K562 treated with DMSO at 1 percent for 4 hours (cell line): ENCODE results near the gene BUB3. TPM values are rescaled to one million over a fixed set of nuclear protein-coding genes. Genes with fewer than 3 reads are reported as not detected.

ENCODE experiments used
- total RNA-seq: library from RNA; unstranded; fragments of 300-600 nt; gene quantifications from 2 replicates; pipeline ENCODE4 v1.2.3, GENCODE V29; 2022; ENCODE audit not compliant: insufficient read depth

Gene BUB3
- 119 and 153 TPM in 2 replicates for total RNA-seq

DNA sequence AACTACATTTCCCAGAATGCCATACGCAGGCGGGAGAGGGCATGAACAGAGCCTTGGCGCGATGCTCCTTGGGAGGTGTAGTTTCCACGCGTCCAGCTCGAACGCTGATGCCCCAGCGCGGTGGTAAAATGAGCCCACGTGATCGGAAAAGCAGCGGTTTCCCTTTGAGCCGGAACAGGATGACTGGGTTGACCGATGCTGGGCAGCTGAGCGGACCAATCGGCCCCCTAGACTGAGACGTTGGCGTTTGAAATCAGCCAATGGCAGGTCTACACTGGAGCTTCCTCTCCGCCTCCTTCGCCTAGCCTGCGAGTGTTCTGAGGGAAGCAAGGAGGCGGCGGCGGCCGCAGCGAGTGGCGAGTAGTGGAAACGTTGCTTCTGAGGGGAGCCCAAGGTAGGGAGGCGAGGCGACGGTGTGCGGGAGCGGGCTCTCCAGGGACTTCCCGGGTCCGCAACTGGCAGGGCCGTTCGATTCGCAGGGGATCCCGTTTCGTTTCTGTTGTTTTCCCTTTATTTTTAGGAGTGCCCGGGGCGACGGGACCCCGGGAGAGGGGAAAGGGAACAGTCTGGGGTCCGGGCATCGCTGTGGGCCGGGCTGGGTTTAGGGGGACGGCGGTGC lies at the start of gene BUB3:
Gene BUB3, plus strand, starts transcription at position 311 of the 619 bp plus-strand sequence. CDS start 516 bp downstream, outside the sequence.

GRCh38 chr10:123135415-123136141 lies 18.6 kb upstream of the BUB3 start, which contains the start of gene HMX3:
HMX3 (plus strand) TSS chr10:123135970; CDS start chr10:123136051, 81 bp downstream.

DNA sequence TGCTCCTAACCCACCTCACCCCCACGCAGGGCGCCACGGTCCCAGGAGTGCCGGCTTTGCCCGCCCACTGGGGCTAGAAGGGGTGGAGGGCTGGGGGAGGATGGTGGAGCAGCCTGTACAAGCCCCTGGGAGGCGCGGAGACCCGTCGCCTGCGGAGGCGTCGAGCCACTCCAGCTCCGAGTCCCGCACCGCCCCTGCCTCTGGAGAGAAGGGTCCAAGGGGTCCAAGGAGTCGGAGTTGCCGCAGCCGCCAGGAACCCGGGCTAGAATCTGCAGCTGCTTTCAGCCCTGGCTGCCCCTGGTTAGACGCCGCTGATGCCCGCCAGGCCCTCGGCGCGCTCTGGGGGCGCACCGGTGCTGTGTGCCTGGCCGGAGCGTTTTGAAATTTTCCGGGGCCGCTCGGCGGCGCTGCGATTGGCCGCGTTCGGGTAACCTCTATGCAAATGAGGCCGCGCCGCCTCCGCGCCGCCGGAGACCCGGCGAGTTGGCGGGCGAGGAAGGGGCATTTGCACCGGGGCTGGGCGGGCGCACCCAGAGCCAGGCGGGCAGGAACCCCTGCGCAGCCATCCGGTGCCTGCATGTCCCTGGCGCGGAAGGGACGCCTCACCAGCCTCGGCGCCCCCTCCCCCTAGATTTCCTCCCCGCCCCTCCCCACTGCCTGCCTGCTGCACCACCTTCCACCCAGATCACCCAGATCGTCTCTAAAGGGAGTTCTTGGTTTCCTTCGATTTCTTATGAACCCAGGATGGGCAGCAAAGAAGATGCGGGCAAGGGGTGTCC lies 6.4 kb upstream of the BUB3 start, which contains the start of gene HMX2:
Gene HMX2, plus strand, starts transcription at position 502 of the 779 bp plus-strand sequence. Its CDS starts 243 bp downstream, at position 745.

Other genes with a start within 250 kb of the BUB3 start
- gene FAM24A, start 243.8 kb upstream of the BUB3 start, total RNA-seq: not detected in 2 replicates
- 2.5 and 5.3 TPM in 2 replicates for gene C10orf88, start 200.2 kb upstream of the BUB3 start, total RNA-seq
- 10.7 and 11.7 TPM in 2 replicates for gene PSTK, start 174.0 kb upstream of the BUB3 start, total RNA-seq
- gene IKZF5, start 145.6 kb upstream of the BUB3 start, total RNA-seq: 4.6 and 5.5 TPM in 2 replicates
- 1.7 and 2.7 TPM in 2 replicates for gene ACADSB, start 145.4 kb upstream of the BUB3 start, total RNA-seq
- gene HMX3, start 18.4 kb upstream of the BUB3 start, total RNA-seq: 20.7 and 31.3 TPM in 2 replicates
- gene HMX2, start 6.3 kb upstream of the BUB3 start, total RNA-seq: 0.85 and 1.8 TPM in 2 replicates